GM23338 (cell line): ENCODE measurements around the gene ZNF69. TPM values are rescaled to one million over a fixed set of nuclear protein-coding genes. Genes with fewer than 3 reads are reported as not detected.

ENCODE experiments used
- ATAC-seq: fragments of 200-7000 bp; cut with Tn5 transposase; 3 replicates; pipeline ENCODE4 v1.9.1; 2020
- DNase-seq: peaks from one replicate; pipeline ENCODE4 v3.0.0-alpha.2; 2015; ENCODE audit warnings: low spot score
- H2AFZ ChIP-seq: fragments of 200-600 bp; sonication (generic); 2 replicates; pipeline ENCODE4 v1.8.0; 2016; ENCODE audit warnings: antibody characterized with exemption, mild to moderate bottlenecking, moderate library complexity
- H3F3A ChIP-seq: fragments of 200-600 bp; sonication (generic); replicated peaks from 2 replicates; pipeline ENCODE4 v1.8.0; 2017; ENCODE audit warnings: antibody characterized with exemption, mixed run types, low read depth
- H3K27ac ChIP-seq: fragments of 200-600 bp; sonication (generic); 2 replicates; pipeline ENCODE4 v1.6.1; 2016; ENCODE audit warnings: low read depth
- H3K27me3 ChIP-seq: fragments of 200-600 bp; sonication (generic); 2 replicates; pipeline ENCODE4 v1.8.0; 2016; ENCODE audit warnings: mild to moderate bottlenecking, mixed run types, moderate library complexity; ENCODE audit not compliant: insufficient read depth
- H3K36me3 ChIP-seq: fragments of 200-600 bp; sonication (generic); 2 replicates; pipeline ENCODE4 v1.8.0; 2016; ENCODE audit warnings: mild to moderate bottlenecking; ENCODE audit not compliant: insufficient read depth
- H3K4me1 ChIP-seq: fragments of 200-600 bp; sonication (generic); 2 replicates; pipeline ENCODE4 v1.8.0; 2016; ENCODE audit warnings: mild to moderate bottlenecking, moderate library complexity; ENCODE audit not compliant: insufficient read depth
- H3K4me2 ChIP-seq: fragments of 200-600 bp; sonication (generic); 2 replicates; pipeline ENCODE4 v1.7.1; 2017; ENCODE audit warnings: mixed run types
- H3K4me3 ChIP-seq: fragments of 200-600 bp; sonication (generic); 2 replicates; pipeline ENCODE4 v1.6.1; 2016; ENCODE audit warnings: mixed run types
- H3K79me2 ChIP-seq: fragments of 200-600 bp; sonication (generic); replicated peaks from 2 replicates; pipeline ENCODE4 v1.8.0; 2017; ENCODE audit warnings: mild to moderate bottlenecking; ENCODE audit not compliant: insufficient read depth
- H3K9me2 ChIP-seq: fragments of 200-600 bp; sonication (generic); 2 replicates; pipeline ENCODE4 v1.8.0; 2017; ENCODE audit not compliant: insufficient read depth
- H4K20me1 ChIP-seq: fragments of 200-600 bp; sonication (generic); replicated peaks from 2 replicates; pipeline ENCODE4 v1.8.0; 2017; ENCODE audit warnings: mild to moderate bottlenecking; ENCODE audit not compliant: insufficient read depth
- H3K27ac Mint-ChIP-seq: 2 replicates; pipeline ENCODE4 v1.8.0; 2020; ENCODE audit warnings: inconsistent platforms, mild to moderate bottlenecking, moderate library complexity, mixed read lengths
- H3K27me3 Mint-ChIP-seq: 3 replicates; pipeline ENCODE4 v1.8.0; 2022; ENCODE audit warnings: low read depth, mild to moderate bottlenecking, moderate library complexity, mixed read lengths, inconsistent platforms; ENCODE audit not compliant: insufficient read depth, poor library complexity
- H3K36me3 Mint-ChIP-seq: 3 replicates; pipeline ENCODE4 v1.8.0; 2021; ENCODE audit warnings: low read depth, mild to moderate bottlenecking, inconsistent platforms, moderate library complexity, mixed read lengths
- H3K4me1 Mint-ChIP-seq: 3 replicates; pipeline ENCODE4 v1.8.0; 2020; ENCODE audit warnings: mild to moderate bottlenecking, inconsistent platforms, mixed read lengths
- H3K4me3 Mint-ChIP-seq: 3 replicates; pipeline ENCODE4 v1.8.0; 2021; ENCODE audit warnings: moderate library complexity, mild to moderate bottlenecking, inconsistent platforms, mixed read lengths
- H3K9me3 Mint-ChIP-seq: 3 replicates; pipeline ENCODE4 v1.8.0; 2020; ENCODE audit warnings: moderate library complexity, mild to moderate bottlenecking, inconsistent platforms, mixed read lengths
- CREB1 ChIP-seq: fragments of 250-450 bp; sonication (Bioruptor Pico); IDR thresholded peaks from 2 replicates; pipeline ENCODE4 v1.5.0; 2020; ENCODE audit warnings: low read depth, mild to moderate bottlenecking, moderate library complexity
- CTCF ChIP-seq, 2 experiments: fragments of 200-600 bp in 1 of 2; sonication (generic) in 1 of 2; conservative IDR thresholded peaks; 2 replicates each; pipeline versions ENCODE4 v1.5.1 to v1.6.1; 2016 to 2017; ENCODE audit warnings: antibody characterized with exemption in 2 of 2, low read depth in 2 of 2, mild to moderate bottlenecking in 2 of 2, moderate library complexity in 1 of 2
- EZH2phosphoT487 ChIP-seq: fragments of 200-600 bp; sonication (generic); IDR thresholded peaks from one replicate; pipeline ENCODE4 v1.8.1; 2018; ENCODE audit warnings: antibody characterized with exemption; ENCODE audit not compliant: unreplicated experiment
- POLR2AphosphoS5 ChIP-seq: IDR thresholded peaks from 2 replicates; pipeline ENCODE4 v1.6.1; 2016; ENCODE audit warnings: antibody characterized with exemption, low read depth
- STAT1 ChIP-seq: IDR thresholded peaks from one replicate; pipeline ENCODE4 v1.6.1; 2016; ENCODE audit warnings: antibody characterized with exemption; ENCODE audit not compliant: unreplicated experiment
- ZNF331 ChIP-seq: fragments of 250-450 bp; sonication (Bioruptor Pico); IDR thresholded peaks from 2 replicates; pipeline ENCODE4 v1.5.0; 2020; ENCODE audit warnings: low read depth, mild to moderate bottlenecking, moderate library complexity
- polyA plus RNA-seq: library from polyadenylated mRNA; unstranded; fragments of >200 nt; fragmentation: Nextera tagmentation; extraction: Ambion mirVana; gene quantifications from 2 replicates; pipeline ENCODE4 v1.2.1, GENCODE V29; 2016
- total RNA-seq: library from RNA; depleted of rRNA; stranded (reverse); fragments of >200 nt; shearing (Covaris generic); gene quantifications from 2 replicates; pipeline ENCODE4 v1.2.3, GENCODE V29; 2014
- TF ChIP-seq, protein P1 (sequence below): fragments of 250-450 bp; sonication (Bioruptor Pico); IDR thresholded peaks from 2 replicates; pipeline ENCODE4 v1.5.0; 2020; ENCODE audit warnings: mild to moderate bottlenecking, moderate library complexity

The ZNF69 gene
- total and polyA plus RNA-seq, 2 experiments from 2014 or later = 15.8 to 60.4 TPM

GRCh38 chr19:11856596-11857250 is 30.9 kb upstream of the ZNF69 start (continued):
- TF ChIP-seq, protein P1, sequence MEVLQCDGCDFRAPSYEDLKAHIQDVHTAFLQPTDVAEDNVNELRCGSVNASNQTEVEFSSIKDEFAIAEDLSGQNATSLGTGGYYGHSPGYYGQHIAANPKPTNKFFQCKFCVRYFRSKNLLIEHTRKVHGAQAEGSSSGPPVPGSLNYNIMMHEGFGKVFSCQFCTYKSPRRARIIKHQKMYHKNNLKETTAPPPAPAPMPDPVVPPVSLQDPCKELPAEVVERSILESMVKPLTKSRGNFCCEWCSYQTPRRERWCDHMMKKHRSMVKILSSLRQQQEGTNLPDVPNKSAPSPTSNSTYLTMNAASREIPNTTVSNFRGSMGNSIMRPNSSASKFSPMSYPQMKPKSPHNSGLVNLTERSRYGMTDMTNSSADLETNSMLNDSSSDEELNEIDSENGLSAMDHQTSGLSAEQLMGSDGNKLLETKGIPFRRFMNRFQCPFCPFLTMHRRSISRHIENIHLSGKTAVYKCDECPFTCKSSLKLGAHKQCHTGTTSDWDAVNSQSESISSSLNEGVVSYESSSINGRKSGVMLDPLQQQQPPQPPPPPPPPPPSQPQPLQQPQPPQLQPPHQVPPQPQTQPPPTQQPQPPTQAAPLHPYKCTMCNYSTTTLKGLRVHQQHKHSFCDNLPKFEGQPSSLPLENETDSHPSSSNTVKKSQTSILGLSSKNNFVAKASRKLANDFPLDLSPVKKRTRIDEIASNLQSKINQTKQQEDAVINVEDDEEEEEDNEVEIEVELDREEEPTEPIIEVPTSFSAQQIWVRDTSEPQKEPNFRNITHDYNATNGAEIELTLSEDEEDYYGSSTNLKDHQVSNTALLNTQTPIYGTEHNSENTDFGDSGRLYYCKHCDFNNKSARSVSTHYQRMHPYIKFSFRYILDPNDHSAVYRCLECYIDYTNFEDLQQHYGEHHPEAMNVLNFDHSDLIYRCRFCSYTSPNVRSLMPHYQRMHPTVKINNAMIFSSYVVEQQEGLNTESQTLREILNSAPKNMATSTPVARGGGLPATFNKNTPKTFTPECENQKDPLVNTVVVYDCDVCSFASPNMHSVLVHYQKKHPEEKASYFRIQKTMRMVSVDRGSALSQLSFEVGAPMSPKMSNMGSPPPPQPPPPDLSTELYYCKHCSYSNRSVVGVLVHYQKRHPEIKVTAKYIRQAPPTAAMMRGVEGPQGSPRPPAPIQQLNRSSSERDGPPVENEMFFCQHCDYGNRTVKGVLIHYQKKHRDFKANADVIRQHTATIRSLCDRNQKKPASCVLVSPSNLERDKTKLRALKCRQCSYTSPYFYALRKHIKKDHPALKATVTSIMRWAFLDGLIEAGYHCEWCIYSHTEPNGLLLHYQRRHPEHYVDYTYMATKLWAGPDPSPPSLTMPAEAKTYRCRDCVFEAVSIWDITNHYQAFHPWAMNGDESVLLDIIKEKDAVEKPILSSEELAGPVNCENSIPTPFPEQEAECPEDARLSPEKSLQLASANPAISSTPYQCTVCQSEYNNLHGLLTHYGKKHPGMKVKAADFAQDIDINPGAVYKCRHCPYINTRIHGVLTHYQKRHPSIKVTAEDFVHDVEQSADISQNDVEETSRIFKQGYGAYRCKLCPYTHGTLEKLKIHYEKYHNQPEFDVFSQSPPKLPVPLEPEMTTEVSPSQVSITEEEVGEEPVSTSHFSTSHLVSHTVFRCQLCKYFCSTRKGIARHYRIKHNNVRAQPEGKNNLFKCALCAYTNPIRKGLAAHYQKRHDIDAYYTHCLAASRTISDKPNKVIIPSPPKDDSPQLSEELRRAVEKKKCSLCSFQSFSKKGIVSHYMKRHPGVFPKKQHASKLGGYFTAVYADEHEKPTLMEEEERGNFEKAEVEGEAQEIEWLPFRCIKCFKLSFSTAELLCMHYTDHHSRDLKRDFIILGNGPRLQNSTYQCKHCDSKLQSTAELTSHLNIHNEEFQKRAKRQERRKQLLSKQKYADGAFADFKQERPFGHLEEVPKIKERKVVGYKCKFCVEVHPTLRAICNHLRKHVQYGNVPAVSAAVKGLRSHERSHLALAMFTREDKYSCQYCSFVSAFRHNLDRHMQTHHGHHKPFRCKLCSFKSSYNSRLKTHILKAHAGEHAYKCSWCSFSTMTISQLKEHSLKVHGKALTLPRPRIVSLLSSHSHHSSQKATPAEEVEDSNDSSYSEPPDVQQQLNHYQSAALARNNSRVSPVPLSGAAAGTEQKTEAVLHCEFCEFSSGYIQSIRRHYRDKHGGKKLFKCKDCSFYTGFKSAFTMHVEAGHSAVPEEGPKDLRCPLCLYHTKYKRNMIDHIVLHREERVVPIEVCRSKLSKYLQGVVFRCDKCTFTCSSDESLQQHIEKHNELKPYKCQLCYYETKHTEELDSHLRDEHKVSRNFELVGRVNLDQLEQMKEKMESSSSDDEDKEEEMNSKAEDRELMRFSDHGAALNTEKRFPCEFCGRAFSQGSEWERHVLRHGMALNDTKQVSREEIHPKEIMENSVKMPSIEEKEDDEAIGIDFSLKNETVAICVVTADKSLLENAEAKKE (CRISPR knock-in tag) = no peak
- TF ChIP-seq ZNF331 (CRISPR knock-in tag) (no peak), EZH2phosphoT487 (no peak), CREB1 (CRISPR knock-in tag) (no peak)

GRCh38 chr19:11860721-11861120 is 26.9 kb upstream of the ZNF69 start:
- no peak overlapping the region for H3K4me3 ChIP-seq
- ATAC-seq = no peak
- no peak overlapping the region for H2AFZ ChIP-seq
- Mint-ChIP-seq H3K36me3 (peaks cover 30% of the 10 kb centered on the region), H3K27me3 (peaks cover 4% of the 10 kb centered on the region), H3K9me3 (peaks cover 98% of the 10 kb centered on the region), H3K4me3 (no peak overlapping the region), H3K27ac (no peak overlapping the region), H3K4me1 (no peaks in the 10 kb centered on the region)
- H3K27me3 ChIP-seq = no peaks in the 10 kb centered on the region
- no peaks in the 10 kb centered on the region for H3K79me2 ChIP-seq
- H3K4me1 ChIP-seq = no peaks in the 10 kb centered on the region
- H3K4me2 ChIP-seq = no peak overlapping the region
- no peak overlapping the region for H3K27ac ChIP-seq
- H3K36me3 ChIP-seq = 0 out of 2 replicates have a peak, but pooled peaks cover under 1% of the 10 kb centered on the region
- no peaks in the 10 kb centered on the region for H3F3A ChIP-seq
- H3K9me2 ChIP-seq = no peaks in the 10 kb centered on the region
- DNase-seq = no peak
- no peaks in the 10 kb centered on the region for H4K20me1 ChIP-seq
- TF ChIP-seq STAT1 (no peak), CTCF (conservative IDR thresholded peaks at IDR 0.05; ENCODE audit: low read depth in 2 of 2) (no peak), ZNF331 (CRISPR knock-in tag) (no peak), EZH2phosphoT487 (no peak), POLR2AphosphoS5 (no peak)
- TF ChIP-seq, protein P1 (CRISPR knock-in tag) = no peak
